ENCODE measurements around the gene COL4A5.

The COL4A5 gene

DNA sequence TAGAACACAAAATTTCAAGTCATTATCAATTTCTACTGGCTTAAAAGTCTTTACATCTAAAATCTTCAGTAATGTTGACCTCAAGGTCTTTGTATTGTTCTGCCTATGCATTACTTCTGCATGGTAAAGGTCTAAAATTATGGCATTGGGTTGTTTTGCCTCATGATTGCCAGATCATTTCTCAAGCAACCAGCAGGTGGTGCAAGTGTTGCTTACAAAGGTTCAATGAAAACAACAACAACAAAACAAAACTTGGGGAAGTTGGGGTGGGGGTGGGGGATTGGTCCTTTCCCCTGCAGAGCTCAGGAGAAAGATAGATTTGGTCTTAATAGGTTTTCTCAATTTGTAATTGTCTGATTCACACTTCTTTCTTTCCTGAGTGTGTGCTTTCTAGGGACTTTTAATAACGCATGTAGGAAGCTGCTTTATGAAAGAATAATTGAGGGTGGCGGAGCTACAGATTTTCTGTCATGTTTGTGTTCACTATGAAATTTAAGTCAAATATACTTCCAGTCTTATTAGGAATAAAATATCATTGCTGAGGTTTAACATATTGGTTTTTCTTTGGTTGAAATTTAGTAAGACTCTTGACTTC is 145.1 kb downstream of the COL4A5 start:
- Histone ChIP-seq H3F3A (ENCODE audit: control insufficient read depth, insufficient read depth) (no peaks in the 10 kb centered on the region), H3K4me1 (ENCODE audit: control insufficient read depth, low read length) (no peaks in the 10 kb centered on the region), H3K36me3 (ENCODE audit: control insufficient read depth, low read length) (no peaks in the 10 kb centered on the region), H3K9me2 (replicated peaks; ENCODE audit: control insufficient read depth, low read length) (no peaks in the 10 kb centered on the region), H4K20me1 (ENCODE audit: control insufficient read depth, insufficient read depth, low read depth, low read length) (no peaks in the 10 kb centered on the region), H3K27ac (ENCODE audit: low read depth, low read length) (no peak overlapping the region), H3K9me3 (ENCODE audit: control insufficient read depth, insufficient read depth, low read length) (no peaks in the 10 kb centered on the region), H3K4me2 (ENCODE audit: low read length) (no peak overlapping the region), H3K4me3 (ENCODE audit: low read length) (no peak overlapping the region), H3K27me3 (ENCODE audit: control insufficient read depth, low read length) (no peaks in the 10 kb centered on the region), H3K79me2 (ENCODE audit: control insufficient read depth, low read length) (no peaks in the 10 kb centered on the region)
- no peak for TF ChIP-seq EZH2phosphoT487 (IDR thresholded peaks at IDR 0.05; ENCODE audit: borderline replicate concordance, low read length)
- TF ChIP-seq, protein P1, sequence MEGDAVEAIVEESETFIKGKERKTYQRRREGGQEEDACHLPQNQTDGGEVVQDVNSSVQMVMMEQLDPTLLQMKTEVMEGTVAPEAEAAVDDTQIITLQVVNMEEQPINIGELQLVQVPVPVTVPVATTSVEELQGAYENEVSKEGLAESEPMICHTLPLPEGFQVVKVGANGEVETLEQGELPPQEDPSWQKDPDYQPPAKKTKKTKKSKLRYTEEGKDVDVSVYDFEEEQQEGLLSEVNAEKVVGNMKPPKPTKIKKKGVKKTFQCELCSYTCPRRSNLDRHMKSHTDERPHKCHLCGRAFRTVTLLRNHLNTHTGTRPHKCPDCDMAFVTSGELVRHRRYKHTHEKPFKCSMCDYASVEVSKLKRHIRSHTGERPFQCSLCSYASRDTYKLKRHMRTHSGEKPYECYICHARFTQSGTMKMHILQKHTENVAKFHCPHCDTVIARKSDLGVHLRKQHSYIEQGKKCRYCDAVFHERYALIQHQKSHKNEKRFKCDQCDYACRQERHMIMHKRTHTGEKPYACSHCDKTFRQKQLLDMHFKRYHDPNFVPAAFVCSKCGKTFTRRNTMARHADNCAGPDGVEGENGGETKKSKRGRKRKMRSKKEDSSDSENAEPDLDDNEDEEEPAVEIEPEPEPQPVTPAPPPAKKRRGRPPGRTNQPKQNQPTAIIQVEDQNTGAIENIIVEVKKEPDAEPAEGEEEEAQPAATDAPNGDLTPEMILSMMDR (IDR thresholded peaks at IDR 0.05; ENCODE audit: low read depth, low read length, poor library complexity, severe bottlenecking): peak; percentile 23

DNA sequence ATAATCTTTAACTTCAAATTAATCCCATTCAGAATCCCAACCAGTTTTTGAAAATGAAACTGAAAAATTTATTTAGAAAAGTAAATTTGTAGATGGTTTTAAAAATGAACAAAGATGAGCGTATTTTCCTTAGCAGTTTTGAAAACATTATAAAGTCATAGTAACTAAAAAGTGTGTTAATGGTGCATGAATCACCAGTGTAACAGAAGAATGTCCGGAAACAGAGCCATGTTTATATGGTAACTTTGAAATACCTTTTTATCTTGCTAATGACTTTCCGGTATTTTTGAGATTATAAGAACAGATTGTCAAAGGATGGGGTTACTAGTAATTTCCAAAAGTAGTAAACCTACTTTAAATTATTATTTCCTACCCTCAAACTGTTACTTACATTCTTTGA is 150.9 kb downstream of the COL4A5 start:
- no peaks in the 10 kb centered on the region for H3K79me2 ChIP-seq (ENCODE audit: control insufficient read depth, low read length)
- no peaks in the 10 kb centered on the region for H3K9me2 ChIP-seq (replicated peaks; ENCODE audit: control insufficient read depth, low read length)
- no peak overlapping the region for H3K4me3 ChIP-seq (ENCODE audit: low read length)
- H3K4me2 ChIP-seq (ENCODE audit: low read length): no peak overlapping the region
- no peaks in the 10 kb centered on the region for H3K36me3 ChIP-seq (ENCODE audit: control insufficient read depth, low read length)
- H4K20me1 ChIP-seq (ENCODE audit: control insufficient read depth, insufficient read depth, low read depth, low read length): no peaks in the 10 kb centered on the region
- no peak for TF ChIP-seq EZH2phosphoT487 (IDR thresholded peaks at IDR 0.05; ENCODE audit: borderline replicate concordance, low read length)
- TF ChIP-seq, protein P1 (IDR thresholded peaks at IDR 0.05; ENCODE audit: low read depth, low read length, poor library complexity, severe bottlenecking): no peak
- no peak overlapping the region for H3K27ac ChIP-seq (ENCODE audit: low read depth, low read length)
- no peaks in the 10 kb centered on the region for H3K9me3 ChIP-seq (ENCODE audit: control insufficient read depth, insufficient read depth, low read length)
- no peaks in the 10 kb centered on the region for H3K27me3 ChIP-seq (ENCODE audit: control insufficient read depth, low read length)
- no peaks in the 10 kb centered on the region for H3K4me1 ChIP-seq (ENCODE audit: control insufficient read depth, low read length)
- H3F3A ChIP-seq (ENCODE audit: control insufficient read depth, insufficient read depth): no peaks in the 10 kb centered on the region

DNA sequence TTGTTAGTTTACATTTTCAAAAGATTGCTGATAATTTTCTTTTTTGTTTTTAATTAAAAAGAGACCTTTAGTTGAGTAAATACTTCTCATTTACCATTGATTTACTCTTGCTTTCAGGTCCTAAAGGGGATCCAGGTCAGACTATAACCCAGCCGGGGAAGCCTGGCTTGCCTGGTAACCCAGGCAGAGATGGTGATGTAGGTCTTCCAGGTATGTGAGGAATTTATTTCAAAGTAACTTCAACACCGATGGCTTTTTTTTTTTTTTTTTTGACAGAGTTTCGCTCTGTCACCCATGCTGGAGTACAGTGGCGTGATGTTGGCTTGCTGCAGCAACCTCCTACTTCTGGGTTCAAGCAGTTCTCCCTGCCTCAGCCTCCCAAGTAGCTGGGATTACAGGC is 161.6 kb downstream of the COL4A5 start:
- Histone ChIP-seq H4K20me1 (ENCODE audit: control insufficient read depth, insufficient read depth, low read depth, low read length) (no peaks in the 10 kb centered on the region), H3K9me3 (ENCODE audit: control insufficient read depth, insufficient read depth, low read length) (no peaks in the 10 kb centered on the region), H3K4me1 (ENCODE audit: control insufficient read depth, low read length) (no peaks in the 10 kb centered on the region), H3K4me2 (ENCODE audit: low read length) (no peak overlapping the region), H3K27me3 (ENCODE audit: control insufficient read depth, low read length) (no peaks in the 10 kb centered on the region), H3K9me2 (replicated peaks; ENCODE audit: control insufficient read depth, low read length) (no peaks in the 10 kb centered on the region), H3F3A (ENCODE audit: control insufficient read depth, insufficient read depth) (no peaks in the 10 kb centered on the region), H3K36me3 (ENCODE audit: control insufficient read depth, low read length) (no peaks in the 10 kb centered on the region), H3K27ac (ENCODE audit: low read depth, low read length) (no peak overlapping the region), H3K79me2 (ENCODE audit: control insufficient read depth, low read length) (no peaks in the 10 kb centered on the region), H3K4me3 (ENCODE audit: low read length) (no peak overlapping the region)
- TF ChIP-seq, protein P1 (IDR thresholded peaks at IDR 0.05; ENCODE audit: low read depth, low read length, poor library complexity, severe bottlenecking): no peak
- no peak for TF ChIP-seq EZH2phosphoT487 (IDR thresholded peaks at IDR 0.05; ENCODE audit: borderline replicate concordance, low read length)

Measured in DOHH2 (cell line).